ENCODE data around the gene ABLIM2. TPM values are rescaled to one million over a fixed set of nuclear protein-coding genes. Genes with fewer than 3 reads are reported as not detected.

Gene ABLIM2
- total RNA-seq, 1 experiment from 2014 or later, result 1.0 TPM

DNA sequence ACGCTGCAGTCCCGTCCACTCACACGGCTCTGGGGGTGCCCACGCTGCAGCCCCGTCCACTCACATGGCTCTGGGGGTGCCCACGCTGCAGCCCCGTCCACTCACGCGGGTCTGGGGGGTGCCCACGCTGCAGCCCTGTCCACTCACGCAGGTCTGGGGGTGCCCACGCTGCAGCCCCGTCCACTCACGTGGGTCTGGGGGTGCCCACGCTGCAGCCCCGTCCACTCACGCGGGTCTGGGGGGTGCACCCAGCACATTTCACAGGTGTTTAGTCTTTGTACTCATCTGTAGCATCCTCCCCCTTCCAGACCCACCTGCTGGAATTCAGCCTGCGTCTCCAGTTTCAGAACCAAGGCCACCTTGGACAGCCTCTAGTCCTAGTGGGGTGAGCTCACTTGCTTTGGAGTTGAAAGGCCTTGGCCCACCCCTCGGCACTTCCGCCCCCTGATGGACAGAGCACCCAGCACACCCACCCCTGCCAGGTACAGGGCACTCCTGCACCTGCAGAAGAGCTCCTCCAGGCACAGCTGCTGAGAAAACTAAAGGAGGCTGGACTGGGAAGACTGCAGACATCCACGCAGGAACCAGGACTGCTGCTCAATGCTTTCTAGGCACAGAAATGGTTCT is 73.0 kb downstream of the ABLIM2 start:
- H3K9ac ChIP-seq (ENCODE audit: extremely low read depth, insufficient read length, low read length), result no peak overlapping the region
- H2BK5ac ChIP-seq (ENCODE audit: insufficient read length, low read length), result no peak overlapping the region
- no peak overlapping the region for H2BK15ac ChIP-seq (ENCODE audit: low read depth, low read length)
- H4K8ac ChIP-seq (replicated peaks; ENCODE audit: insufficient read length, low read depth, low read length), result no peak overlapping the region
- no peak overlapping the region for H2BK20ac ChIP-seq (ENCODE audit: low read depth, low read length, poor library complexity, severe bottlenecking)
- no peak overlapping the region for H3K4ac ChIP-seq (ENCODE audit: low read depth, low read length)
- no peak overlapping the region for H2BK120ac ChIP-seq (ENCODE audit: low read depth, low read length, poor library complexity, severe bottlenecking)
- no peaks in the 10 kb centered on the region for H3K23me2 ChIP-seq (ENCODE audit: insufficient read length, low read depth, low read length, poor library complexity, severe bottlenecking)
- H4K5ac ChIP-seq (ENCODE audit: insufficient read length, low read depth, low read length), result no peak overlapping the region
- no peak overlapping the region for H3K27ac ChIP-seq (ENCODE audit: insufficient read length, low read depth, low read length)
- H3K23ac ChIP-seq (ENCODE audit: insufficient read length, low read depth, low read length), result no peak overlapping the region
- no peak overlapping the region for H4K91ac ChIP-seq (ENCODE audit: insufficient read length, low read depth, low read length)
- H3K79me2 ChIP-seq (ENCODE audit: insufficient read depth, low read length), result no peaks in the 10 kb centered on the region
- Mint-ChIP-seq H3K4me1 (peaks cover 13 to 28% of the 10 kb centered on the region in 2 experiments), H3K27me3 (ENCODE audit: low read depth) (no peaks in the 10 kb centered on the region), H3K4me3 (no peak overlapping the region), H3K9me3 (no peaks in the 10 kb centered on the region), H3K27ac (no peak overlapping the region), H3K36me3 (ENCODE audit: insufficient read depth in 1 of 3, low read depth in 3 of 3) (no peaks in the 10 kb centered on the region; a peak in 1 of 7 replicates)
- H4K20me1 ChIP-seq (ENCODE audit: control insufficient read depth, insufficient read depth, insufficient read length), result no peaks in the 10 kb centered on the region
- no CpG with 5 or more reads among the region's 22 CpGs for WGBS (ENCODE audit: extremely low coverage, insufficient read length, low lambda C conversion rate)
- H3K79me1 ChIP-seq (ENCODE audit: insufficient read depth, low read depth, low read length, poor library complexity, severe bottlenecking), result no peaks in the 10 kb centered on the region
- H3T11ph ChIP-seq (ENCODE audit: low read length), result no peak overlapping the region
- DNase-seq, result peak; percentile 73
- no peak overlapping the region for H2AFZ ChIP-seq (ENCODE audit: low read length)
- H3K27me3 ChIP-seq (ENCODE audit: insufficient read depth, low read length), result no peaks in the 10 kb centered on the region
- TF ChIP-seq CTCF (conservative IDR thresholded peaks at IDR 0.05), result peak; percentile 54
- H3K18ac ChIP-seq (ENCODE audit: insufficient read length, low read depth, low read length), result no peak overlapping the region
- H3K4me2 ChIP-seq (ENCODE audit: insufficient read depth, insufficient read length, low read length), result no peak overlapping the region
- H3K56ac ChIP-seq (ENCODE audit: insufficient read length, low read depth, low read length), result no peak overlapping the region
- no peak overlapping the region; the same call in 1 of the 2 replicates for H3K14ac ChIP-seq (ENCODE audit: insufficient read depth, low read length)
- no peak overlapping the region for H2AK5ac ChIP-seq (ENCODE audit: insufficient read length, low read length)
- no peak overlapping the region for H2BK12ac ChIP-seq (ENCODE audit: insufficient read length, low read depth, low read length)
- no peaks in the 10 kb centered on the region for H3K4me1 ChIP-seq (ENCODE audit: insufficient read depth, low read length)
- H3K9me3 ChIP-seq (ENCODE audit: control insufficient read depth, low read depth, low read length), result no peaks in the 10 kb centered on the region
